ENCODE data around the gene ZNF664.

GRCh38 chr12:124027753-124028554 lies 54.9 kb downstream of the ZNF664 start:
- no peak for TF ChIP-seq CTCF (IDR thresholded peaks at IDR 0.05; ENCODE audit: borderline replicate concordance, extremely low read depth, low read length, poor library complexity, severe bottlenecking)
- TF ChIP-seq EZH2 (IDR thresholded peaks at IDR 0.05; ENCODE audit: borderline replicate concordance, low read depth, low read length, severe bottlenecking), result no peak

All from DND-41 (cell line).